CD4-positive, alpha-beta T cell treated with Interleukin-15 for 1 hour (primary cell): Measurements from ENCODE around the gene PCDHGA10.
A peak's percentile ranks its signal among the peaks of the same experiment; 100 is the strongest.
"Not testable (repeated sequence)": the region's sequence is repeated elsewhere in the genome, so short reads cannot be mapped to it uniquely, and the experiment has no call there.

Experiments used
- DNase-seq: peaks from one replicate; pipeline ENCODE4 v3.0.0-alpha.2; 2020

Gene PCDHGA10

GRCh38 chr5:141393267-141393666 lies 19.5 kb upstream of the PCDHGA10 start:
- no peak for DNase-seq

GRCh38 chr5:141394401-141395187 lies 18.2 kb upstream of the PCDHGA10 start:
- not testable (repeated sequence) for DNase-seq

- peak; percentile 32 for DNase-seq
Measured at GRCh38 chr5:141397756-141398551, 14.8 kb upstream of the PCDHGA10 start, which contains the start of gene PCDHGB5. TSS of gene PCDHGB5 (plus strand) at chr5:141397947. CDS start at chr5:141398128, 181 bp downstream.

- no peak for DNase-seq
Measured at GRCh38 chr5:141398608-141399007, 14.2 kb upstream of the PCDHGA10 start.

GRCh38 chr5:141399555-141400258 lies 13.1 kb upstream of the PCDHGA10 start:
- DNase-seq = no peak

GRCh38 chr5:141402553-141403243 lies 10.1 kb upstream of the PCDHGA10 start, which contains the start of gene PCDHGA9:
TSS of gene PCDHGA9 (plus strand) at chr5:141402778. CDS start at chr5:141402953, 175 bp downstream.
- DNase-seq = no peak

- DNase-seq = no peak
Measured at GRCh38 chr5:141403387-141403786, 9.4 kb upstream of the PCDHGA10 start.

GRCh38 chr5:141407790-141408505 lies 4.8 kb upstream of the PCDHGA10 start, which contains the start of gene PCDHGB6:
TSS of gene PCDHGB6 (plus strand) at chr5:141408021. CDS start at chr5:141408203, 182 bp downstream.
- peak; percentile 31 for DNase-seq

- no peak for DNase-seq
Measured at GRCh38 chr5:141409598-141410306, 3.0 kb upstream of the PCDHGA10 start.

- DNase-seq = no peak
Measured at GRCh38 chr5:141411575-141411974, 1.2 kb upstream of the PCDHGA10 start.

- DNase-seq = no peak
Measured at GRCh38 chr5:141413540-141414069, 818 bp downstream of the PCDHGA10 start.

GRCh38 chr5:141414548-141415274 lies 1.9 kb downstream of the PCDHGA10 start:
- DNase-seq = not testable (repeated sequence)

GRCh38 chr5:141415275-141415618 lies 2.5 kb downstream of the PCDHGA10 start:
- DNase-seq = not testable (repeated sequence)

- peak; percentile 48 for DNase-seq
Measured at GRCh38 chr5:141417494-141418172, 4.8 kb downstream of the PCDHGA10 start, which contains the start of gene PCDHGB7. TSS of gene PCDHGB7 (plus strand) at chr5:141417677. CDS start at chr5:141417860, 183 bp downstream.

- DNase-seq = no peak
Measured at GRCh38 chr5:141419074-141419880, 6.5 kb downstream of the PCDHGA10 start.

GRCh38 chr5:141420855-141421488 lies 8.2 kb downstream of the PCDHGA10 start, which contains the start of gene PCDHGA11:
TSS of gene PCDHGA11 (plus strand) at chr5:141421051. CDS start at chr5:141421228, 177 bp downstream.
- DNase-seq = peak; percentile 44

- DNase-seq = no peak
Measured at GRCh38 chr5:141421489-141421855, 8.7 kb downstream of the PCDHGA10 start.
